Medulla oblongata (tissue), 1 donor: ENCODE data around the gene LSM7.
"Not testable (repeated sequence)": the region's sequence is repeated elsewhere in the genome, so short reads cannot be mapped to it uniquely, and the experiment has no call there.

Experiments
- DNase-seq: peaks from one replicate; pipeline ENCODE4 v3.0.0-alpha.2; 2015; ENCODE audit errors: extremely low spot score

Gene LSM7

GRCh38 chr19:2302319-2303210 is 25.8 kb downstream of the LSM7 start:
- peak; percentile 31 for DNase-seq

GRCh38 chr19:2300533-2300932 is 27.9 kb downstream of the LSM7 start:
- no peak for DNase-seq

GRCh38 chr19:2296141-2296540 is 32.2 kb downstream of the LSM7 start:
- DNase-seq: no peak

- peak; percentile 76 for DNase-seq
Measured at GRCh38 chr19:2294687-2295335, 33.6 kb downstream of the LSM7 start.

GRCh38 chr19:2291185-2291751 is 37.1 kb downstream of the LSM7 start:
- no peak for DNase-seq

- DNase-seq: no peak
Measured at GRCh38 chr19:2290441-2291184, 37.8 kb downstream of the LSM7 start.

GRCh38 chr19:2289714-2290435 is 38.5 kb downstream of the LSM7 start:
- peak; percentile 63 for DNase-seq

- DNase-seq: no peak
Measured at GRCh38 chr19:2288818-2289713, 39.3 kb downstream of the LSM7 start.

- DNase-seq: no peak
Measured at GRCh38 chr19:2288338-2288817, 40.0 kb downstream of the LSM7 start.

- no peak for DNase-seq
Measured at GRCh38 chr19:2287585-2288337, 40.6 kb downstream of the LSM7 start.

- no peak for DNase-seq
Measured at GRCh38 chr19:2286402-2287140, 41.8 kb downstream of the LSM7 start.

- DNase-seq: no peak
Measured at GRCh38 chr19:2283835-2284507, 44.4 kb downstream of the LSM7 start.

- DNase-seq: no peak
Measured at GRCh38 chr19:2282862-2283237, 45.5 kb downstream of the LSM7 start.

GRCh38 chr19:2282062-2282861 is 46.1 kb downstream of the LSM7 start, which contains the start of gene PEAK3:
Gene PEAK3 (minus strand): TSS chr19:2282175. CDS start chr19:2280931, 1,244 bp downstream.
- peak; percentile 59 for DNase-seq

GRCh38 chr19:2281265-2282061 is 46.9 kb downstream of the LSM7 start:
- not testable (repeated sequence) for DNase-seq

GRCh38 chr19:2280633-2281264 is 47.6 kb downstream of the LSM7 start:
- no peak for DNase-seq
